Esophagus muscularis mucosa (tissue), 4 donors: ENCODE results near the gene TMPRSS2. TPM values are rescaled to one million over a fixed set of nuclear protein-coding genes. Genes with fewer than 3 reads are reported as not detected.
A peak's percentile ranks its signal among the peaks of the same experiment; 100 is the strongest.

Experiments used
- DNase-seq: peaks from one replicate; pipeline ENCODE4 v3.0.0-alpha.2; 2017; ENCODE audit errors: extremely low spot score
- H3K27ac ChIP-seq, 4 donors: fragments of 200-600 bp; sonication (generic); replicated peaks in 1 of 4; 1 replicate in 3 of 4; 2 replicates in 1 of 4; pipeline ENCODE4 v1.5.1; 2016 to 2019; ENCODE audit warnings: mild to moderate bottlenecking in 1 of 4
- H3K27me3 ChIP-seq, 4 donors: fragments of 200-600 bp; sonication (generic); one replicate each; pipeline versions ENCODE4 v1.5.1 to v1.6.0; 2016 to 2019
- H3K36me3 ChIP-seq, 4 donors: fragments of 200-600 bp; sonication (generic); one replicate each; pipeline ENCODE4 v1.5.1; 2016 to 2019
- H3K4me1 ChIP-seq, 4 donors: fragments of 200-600 bp; sonication (generic); one replicate each; pipeline ENCODE4 v1.5.1; 2016 to 2019
- H3K4me3 ChIP-seq, 4 donors: fragments of 200-600 bp; sonication (generic); 1 replicate in 2 of 4; 2 replicates in 2 of 4; pipeline ENCODE4 v1.5.1; 2016 to 2019; ENCODE audit warnings: mild to moderate bottlenecking in 4 of 4, moderate library complexity in 1 of 4
- H3K9me3 ChIP-seq, 4 donors: fragments of 200-600 bp; sonication (generic); 1 replicate in 3 of 4; 2 replicates in 1 of 4; pipeline ENCODE4 v1.5.1; 2016 to 2019
- CTCF ChIP-seq, 3 experiments: fragments of 200-600 bp in 2 of 3; fragments of 450-650 bp in 1 of 3; sonication (generic) in 2 of 3; IDR thresholded peaks; one replicate each; pipeline ENCODE4 v1.5.1; 2017 to 2019; ENCODE audit warnings: antibody characterized with exemption in 3 of 3, mild to moderate bottlenecking in 2 of 3, moderate library complexity in 1 of 3
- EP300 ChIP-seq: sonication (generic); formaldehyde crosslinking; IDR thresholded peaks from one replicate; pipeline ENCODE4 v1.6.1; 2017; ENCODE audit warnings: antibody characterized with exemption
- POLR2A ChIP-seq: fragments of 450-650 bp; IDR thresholded peaks from one replicate; pipeline ENCODE4 v1.6.1; 2017; ENCODE audit warnings: antibody characterized with exemption, moderate library complexity, mild to moderate bottlenecking, low read depth
- POLR2AphosphoS5 ChIP-seq, 2 donors: sonication (generic); formaldehyde crosslinking; IDR thresholded peaks; one replicate each; pipeline ENCODE4 v1.6.1; 2017; ENCODE audit warnings: antibody characterized with exemption in 2 of 2
- WGBS: methylation state at CpG from one replicate; pipeline ENCODE4 v1.1.5; 2018; 5-methylcytosine and 5-hydroxymethylcytosine counted together
- intact Hi-C: fragments of 100-400 bp; cut with DNase I; formaldehyde crosslinking; loops from one replicate; pipeline ENCODE4 v1.15.1; 2023
- total RNA-seq, 4 donors: library from RNA; depleted of rRNA; stranded (reverse); fragments of >200 nt; gene quantifications; one replicate each; pipeline versions ENCODE4 v1.1.0 to v1.2.1, GENCODE V29; 2016

Gene TMPRSS2
- total RNA-seq, 4 donors from 2014 or later: 0.13 to 0.86 (median 0.42) TPM; not detected in 1

DNA sequence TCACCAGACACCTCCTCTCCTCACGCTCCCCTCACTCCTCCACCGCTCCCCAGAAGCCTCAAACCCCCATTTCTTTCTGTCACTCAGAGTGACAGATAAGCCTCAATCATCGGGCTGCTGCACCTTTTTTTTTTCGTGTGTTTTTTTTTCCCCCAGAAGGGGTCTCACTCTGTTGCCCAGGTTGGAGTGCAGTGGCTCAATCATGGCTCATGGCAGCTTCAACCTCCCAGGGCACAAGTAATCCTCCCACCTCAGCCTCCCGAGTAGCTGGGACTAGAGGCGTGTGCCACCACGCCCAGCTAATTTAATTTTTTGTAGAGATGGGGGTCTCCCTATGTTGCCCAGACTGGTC is 1.2 kb upstream of the TMPRSS2 start:
- Histone ChIP-seq H3K27ac (no peak overlapping the region), H3K9me3 (no peaks in the 10 kb centered on the region), H3K4me1 (peaks cover 10 to 24% (median 21%) of the 10 kb centered on the region in 4 donors), H3K4me3 (no peak overlapping the region), H3K27me3 (peaks cover 0 to 90% (median 31%) of the 10 kb centered on the region in 4 donors), H3K36me3 (no peaks in the 10 kb centered on the region)
- 51% methylated on average over 7 of the region's 7 CpGs for WGBS
- no peak for DNase-seq
- intact Hi-C loops: no loop called here
- TF ChIP-seq CTCF (IDR thresholded peaks at IDR 0.05) (no peak), EP300 (no peak), POLR2AphosphoS5 (IDR thresholded peaks at IDR 0.05) (no peak), POLR2A (no peak)

DNA sequence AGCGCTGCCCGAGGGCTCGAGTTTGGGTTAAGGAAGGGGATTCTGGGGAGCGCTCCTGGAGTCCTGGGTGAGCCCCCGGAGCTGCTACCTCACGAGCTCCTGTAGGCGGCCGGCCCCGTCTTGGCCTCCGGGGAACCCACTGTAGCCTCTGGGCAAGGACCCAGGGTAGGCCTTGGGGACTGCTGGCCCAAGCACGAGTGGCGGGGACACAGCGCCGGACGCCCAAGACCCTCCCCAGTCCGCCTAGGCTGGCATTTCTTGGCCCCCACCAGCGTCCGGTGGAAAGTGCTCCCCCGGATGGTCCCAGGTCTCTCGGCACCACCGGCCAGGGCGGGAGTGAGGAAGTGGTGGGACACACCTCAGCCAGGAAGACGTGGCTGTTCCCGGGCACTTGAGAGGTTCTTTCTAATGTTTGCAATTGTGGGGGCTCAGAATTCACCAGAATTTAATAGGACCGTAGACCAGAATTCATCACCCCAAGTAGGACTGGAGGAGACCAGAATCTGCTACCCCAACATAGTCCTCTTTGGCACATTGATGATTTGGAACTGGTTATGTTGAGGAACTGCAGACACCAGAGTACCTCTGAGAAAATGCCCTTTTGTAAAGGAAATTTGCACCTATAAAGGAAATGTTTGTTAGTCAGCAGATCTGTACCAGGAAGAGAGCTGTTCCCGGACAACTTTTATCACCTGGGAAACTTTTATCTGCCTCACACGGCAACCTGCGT is 622 bp upstream of the TMPRSS2 start:
- peaks cover 0 to 91% (median 31%) of the 10 kb centered on the region in 4 donors for H3K27me3 ChIP-seq
- WGBS: 14% methylated on average over 6 of the region's 28 CpGs
- H3K4me1 ChIP-seq: peaks cover 10 to 24% (median 21%) of the 10 kb centered on the region in 4 donors
- H3K9me3 ChIP-seq: no peaks in the 10 kb centered on the region
- no peak for DNase-seq
- no peaks in the 10 kb centered on the region for H3K36me3 ChIP-seq
- H3K27ac ChIP-seq: no peak overlapping the region
- peak overlapping the region in 2 of 4 donors; percentile 22 to 28 for H3K4me3 ChIP-seq
- TF ChIP-seq POLR2AphosphoS5 (IDR thresholded peaks at IDR 0.05): no peak
- TF ChIP-seq POLR2A: no peak
- no peak for TF ChIP-seq CTCF (IDR thresholded peaks at IDR 0.05)
- no peak for TF ChIP-seq EP300
- intact Hi-C loops: no loop called here

- intact Hi-C loops: no loop called here
- 12% methylated on average over 11 of the region's 64 CpGs for WGBS
Observed at GRCh38 chr21:41506611-41507520, 1.1 kb downstream of the TMPRSS2 start.

DNA sequence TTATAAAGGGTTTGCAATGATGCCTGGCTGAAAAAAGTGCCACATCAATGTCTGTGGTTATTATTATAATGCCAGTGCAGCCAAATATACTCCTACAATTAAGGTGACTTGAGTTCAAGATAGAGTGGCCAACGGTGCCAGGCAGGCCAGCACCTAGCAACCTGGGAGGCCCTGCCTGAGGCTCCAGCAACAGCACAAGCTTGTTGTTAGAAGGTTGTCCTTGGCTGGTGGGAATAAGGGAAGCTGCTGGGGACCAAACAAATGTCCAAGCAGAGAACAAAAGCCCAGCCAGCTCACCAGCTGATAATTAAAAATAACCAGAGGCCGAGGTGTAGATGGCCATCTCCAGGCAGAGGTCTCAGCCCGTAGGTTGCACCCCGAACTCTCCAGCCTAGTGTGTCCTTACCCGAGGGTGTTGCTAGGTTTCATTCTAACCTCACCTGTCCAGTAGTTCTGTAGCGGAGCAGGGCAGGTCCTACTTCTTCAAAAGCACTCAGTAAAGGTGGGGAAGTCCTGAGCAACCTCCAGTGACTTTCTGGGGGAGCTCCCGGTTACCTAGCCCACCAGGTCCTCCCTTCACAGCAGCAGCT is 1.9 kb downstream of the TMPRSS2 start:
- intact Hi-C loops: no loop called here
- no peaks in the 10 kb centered on the region for H3K36me3 ChIP-seq

More at GRCh38 chr21:41506611-41507520, 1.1 kb downstream of the TMPRSS2 start:
- H3K4me1 ChIP-seq: peaks cover 10 to 24% (median 21%) of the 10 kb centered on the region in 4 donors
- no peak for DNase-seq
- no peaks in the 10 kb centered on the region for H3K9me3 ChIP-seq
- H3K36me3 ChIP-seq: no peaks in the 10 kb centered on the region
- H3K27ac ChIP-seq: no peak overlapping the region
- peak overlapping the region in 2 of 4 donors; percentile 28 for H3K4me3 ChIP-seq
- H3K27me3 ChIP-seq: peaks cover 0 to 79% (median 31%) of the 10 kb centered on the region in 4 donors
- TF ChIP-seq POLR2AphosphoS5 (IDR thresholded peaks at IDR 0.05) (no peak), CTCF (IDR thresholded peaks at IDR 0.05) (no peak), EP300 (no peak), POLR2A (no peak)

More for the DNA sequence above, 1.9 kb downstream of the TMPRSS2 start:
- 34% methylated on average over 7 of the region's 7 CpGs for WGBS
- DNase-seq: no peak
- TF ChIP-seq EP300: no peak
- TF ChIP-seq CTCF (IDR thresholded peaks at IDR 0.05): no peak
- no peak for TF ChIP-seq POLR2AphosphoS5 (IDR thresholded peaks at IDR 0.05)
- no peak for TF ChIP-seq POLR2A
- peaks cover 0 to 76% (median 31%) of the 10 kb centered on the region in 4 donors for H3K27me3 ChIP-seq
- no peaks in the 10 kb centered on the region for H3K9me3 ChIP-seq
- no peak overlapping the region for H3K27ac ChIP-seq
- H3K4me1 ChIP-seq: peaks cover 10 to 24% (median 21%) of the 10 kb centered on the region in 4 donors
- H3K4me3 ChIP-seq: no peak overlapping the region
